Mesenchymal stem cell (in vitro differentiated cells and primary cell): ENCODE data around the gene IRAG1.
"Not testable (repeated sequence)": the region's sequence is repeated elsewhere in the genome, so short reads cannot be mapped to it uniquely, and the experiment has no call there.

ENCODE experiments used
- DNase-seq: peaks from one replicate; pipeline ENCODE4 v3.0.0-alpha.2; 2013
- H2AFZ ChIP-seq: one replicate; pipeline ENCODE4 v1.6.1; 2013; ENCODE audit warnings: low read depth, mild to moderate bottlenecking, control low read depth, inconsistent platforms, low read length, moderate library complexity
- H2AK5ac ChIP-seq: 2 replicates; pipeline ENCODE4 v1.6.1; 2013; ENCODE audit warnings: low read length, moderate library complexity, mild to moderate bottlenecking, inconsistent platforms; ENCODE audit not compliant: severe bottlenecking
- H2BK120ac ChIP-seq: one replicate; pipeline ENCODE4 v1.6.1; 2013; ENCODE audit warnings: low read depth, mild to moderate bottlenecking, inconsistent platforms, low read length, moderate library complexity
- H2BK12ac ChIP-seq, 2 experiments: one replicate each; pipeline ENCODE4 v1.6.1; 2013; ENCODE audit warnings: inconsistent platforms in 2 of 2, low read length in 2 of 2, mild to moderate bottlenecking in 2 of 2, moderate library complexity in 2 of 2, control low read depth in 1 of 2
- H2BK15ac ChIP-seq: one replicate; pipeline ENCODE4 v1.6.1; 2013; ENCODE audit warnings: mild to moderate bottlenecking, low read depth, inconsistent platforms; ENCODE audit not compliant: poor library complexity, severe bottlenecking
- H2BK5ac ChIP-seq: 2 replicates; pipeline ENCODE4 v1.6.1; 2013; ENCODE audit warnings: low read depth, mild to moderate bottlenecking, low read length, control low read depth, inconsistent platforms; ENCODE audit not compliant: poor library complexity, severe bottlenecking
- H3K14ac ChIP-seq, 2 experiments: one replicate each; pipeline ENCODE4 v1.6.1; 2013; ENCODE audit warnings: inconsistent platforms in 2 of 2, low read length in 2 of 2, control low read depth in 1 of 2, mild to moderate bottlenecking in 1 of 2, moderate library complexity in 1 of 2
- H3K18ac ChIP-seq, 2 experiments: one replicate each; pipeline ENCODE4 v1.6.1; 2013; ENCODE audit warnings: inconsistent platforms in 2 of 2, low read length in 2 of 2, control low read depth in 1 of 2, low read depth in 1 of 2, mild to moderate bottlenecking in 1 of 2
- H3K23ac ChIP-seq, 2 experiments: one replicate each; pipeline ENCODE4 v1.6.1; 2013; ENCODE audit warnings: inconsistent platforms in 2 of 2, low read length in 2 of 2, mild to moderate bottlenecking in 2 of 2, moderate library complexity in 2 of 2, control low read depth in 1 of 2
- H3K27ac ChIP-seq: 2 replicates; pipeline ENCODE4 v1.5.1; 2013; ENCODE audit warnings: mild to moderate bottlenecking, moderate library complexity, low read length, control low read depth, inconsistent platforms; ENCODE audit not compliant: poor library complexity, severe bottlenecking
- H3K27me3 ChIP-seq, 2 experiments: 2 replicates each; pipeline versions ENCODE4 v1.6.1 to v1.7.0; 2013; ENCODE audit warnings: low read length in 2 of 2, mild to moderate bottlenecking in 2 of 2, moderate library complexity in 2 of 2, control low read depth in 1 of 2, inconsistent platforms in 1 of 2; ENCODE audit not compliant: control insufficient read depth in 1 of 2, insufficient read depth in 1 of 2
- H3K36me3 ChIP-seq, 2 experiments: 2 replicates each; pipeline versions ENCODE4 v1.6.1 to v1.7.0; 2013; ENCODE audit warnings: low read length in 2 of 2, control low read depth in 1 of 2, inconsistent platforms in 1 of 2, low read depth in 1 of 2, mild to moderate bottlenecking in 1 of 2; ENCODE audit not compliant: insufficient read depth in 2 of 2, control insufficient read depth in 1 of 2
- H3K4ac ChIP-seq, 2 experiments: one replicate each; pipeline ENCODE4 v1.6.1; 2013; ENCODE audit warnings: inconsistent platforms in 2 of 2, low read length in 2 of 2, mild to moderate bottlenecking in 2 of 2, moderate library complexity in 2 of 2, control low read depth in 1 of 2, low read depth in 1 of 2
- H3K4me1 ChIP-seq: 2 replicates; pipeline ENCODE4 v1.6.1; 2013; ENCODE audit warnings: low read depth, low read length, control low read depth; ENCODE audit not compliant: control insufficient read depth, insufficient read depth
- H3K4me2 ChIP-seq: 2 replicates; pipeline ENCODE4 v1.6.1; 2013; ENCODE audit warnings: low read length, mild to moderate bottlenecking, inconsistent platforms; ENCODE audit not compliant: poor library complexity, severe bottlenecking
- H3K4me3 ChIP-seq, 2 experiments: 2 replicates each; pipeline versions ENCODE4 v1.5.1 to v1.7.0; 2013; ENCODE audit warnings: low read length in 2 of 2, mild to moderate bottlenecking in 2 of 2, control low read depth in 1 of 2, low read depth in 1 of 2; ENCODE audit not compliant: insufficient read depth in 1 of 2
- H3K79me1 ChIP-seq: replicated peaks from 2 replicates; pipeline ENCODE4 v1.6.1; 2013; ENCODE audit warnings: mild to moderate bottlenecking, control low read depth, low read length, inconsistent platforms; ENCODE audit not compliant: poor library complexity, severe bottlenecking
- H3K9ac ChIP-seq: 2 replicates; pipeline ENCODE4 v1.7.0; 2013; ENCODE audit warnings: mild to moderate bottlenecking, low read length, moderate library complexity
- H3K9me3 ChIP-seq: 2 replicates; pipeline ENCODE4 v1.7.0; 2013; ENCODE audit warnings: mild to moderate bottlenecking, low read length; ENCODE audit not compliant: control insufficient read depth
- H4K8ac ChIP-seq: one replicate; pipeline ENCODE4 v1.6.1; 2013; ENCODE audit warnings: inconsistent platforms, mild to moderate bottlenecking, low read length, moderate library complexity
- H4K91ac ChIP-seq: one replicate; pipeline ENCODE4 v1.6.1; 2013; ENCODE audit warnings: mild to moderate bottlenecking, low read length, inconsistent platforms
- WGBS: methylation state at CpG from one replicate; pipeline ENCODE4 v1.1.7; 2013; ENCODE audit warnings: mixed read lengths; 5-methylcytosine and 5-hydroxymethylcytosine counted together

Gene IRAG1

GRCh38 chr11:10683429-10683828, 10.1 kb downstream of the IRAG1 start:
- no CpG with 5 or more reads among the region's 1 CpG for WGBS
- no peak overlapping the region for H3K9ac ChIP-seq
- H3K27me3 ChIP-seq, result no peaks in the 10 kb centered on the region
- H2BK12ac ChIP-seq, result no peak overlapping the region
- H2BK120ac ChIP-seq, result no peak overlapping the region
- no peak overlapping the region for H2AFZ ChIP-seq
- H4K91ac ChIP-seq, result no peak overlapping the region
- no peak overlapping the region for H3K4me3 ChIP-seq
- no peak overlapping the region for H3K4ac ChIP-seq
- H3K4me1 ChIP-seq, result peaks cover 6% of the 10 kb centered on the region
- peaks cover 0 to 38% of the 10 kb centered on the region in 2 experiments for H3K36me3 ChIP-seq
- no peak overlapping the region for H3K27ac ChIP-seq
- H2AK5ac ChIP-seq, result peak overlapping the region; percentile 74
- H2BK5ac ChIP-seq, result no peak overlapping the region
- H3K18ac ChIP-seq, result no peak overlapping the region
- no peak overlapping the region for H2BK15ac ChIP-seq
- peak overlapping the region in 1 of 2 experiments; percentile 48 for H3K14ac ChIP-seq
- no peak overlapping the region for H3K4me2 ChIP-seq
- no peaks in the 10 kb centered on the region for H3K79me1 ChIP-seq
- no peak overlapping the region for H3K23ac ChIP-seq
- DNase-seq, result no peak
- H3K9me3 ChIP-seq, result no peaks in the 10 kb centered on the region
- H4K8ac ChIP-seq, result no peak overlapping the region

- WGBS, result 80% methylated on average over 2 of the region's 3 CpGs
- H3K4me1 ChIP-seq, result peaks cover 3% of the 10 kb centered on the region
- H2BK120ac ChIP-seq, result no peak overlapping the region
- no peak overlapping the region for H3K4me2 ChIP-seq
- H4K8ac ChIP-seq, result no peak overlapping the region
- H2AK5ac ChIP-seq, result peak overlapping the region; percentile 49
- peak overlapping the region; percentile 24 for H3K27ac ChIP-seq
- peak overlapping the region in 1 of 2 experiments; percentile 11 for H3K4ac ChIP-seq
- H3K18ac ChIP-seq, result no peak overlapping the region
- H2BK15ac ChIP-seq, result no peak overlapping the region
- H3K23ac ChIP-seq, result no peak overlapping the region
- H2BK12ac ChIP-seq, result no peak overlapping the region
- H4K91ac ChIP-seq, result no peak overlapping the region
- no peaks in the 10 kb centered on the region for H3K27me3 ChIP-seq
- no peaks in the 10 kb centered on the region for H3K79me1 ChIP-seq
- no peak overlapping the region for H2AFZ ChIP-seq
- no peak overlapping the region for H2BK5ac ChIP-seq
- DNase-seq, result peak; percentile 42
- H3K4me3 ChIP-seq, result no peak overlapping the region
- H3K36me3 ChIP-seq, result peaks cover 0 to 17% of the 10 kb centered on the region in 2 experiments
- no peak overlapping the region for H3K9ac ChIP-seq
- no peaks in the 10 kb centered on the region for H3K9me3 ChIP-seq
- no peak overlapping the region for H3K14ac ChIP-seq
These were observed 12.5 kb downstream of the IRAG1 start for GRCh38 chr11:10680956-10681487.

GRCh38 chr11:10680279-10680678, 13.3 kb downstream of the IRAG1 start:
- not testable (repeated sequence) for H3K14ac ChIP-seq, H2BK5ac ChIP-seq, H3K4me1 ChIP-seq, H3K79me1 ChIP-seq, H3K36me3 ChIP-seq, DNase-seq, H3K4me2 ChIP-seq, H3K4me3 ChIP-seq, H2AFZ ChIP-seq, H3K4ac ChIP-seq, H4K91ac ChIP-seq, H3K23ac ChIP-seq, H3K9me3 ChIP-seq, H2BK12ac ChIP-seq, H3K27me3 ChIP-seq, H4K8ac ChIP-seq, H2BK15ac ChIP-seq, H3K9ac ChIP-seq, H2BK120ac ChIP-seq, H3K27ac ChIP-seq, H2AK5ac ChIP-seq, H3K18ac ChIP-seq
- 83% methylated on average over 1 of the region's 1 CpG for WGBS

- H2AK5ac ChIP-seq, result no peak overlapping the region
- H3K23ac ChIP-seq, result no peak overlapping the region
- H2BK12ac ChIP-seq, result no peak overlapping the region
- no peak for DNase-seq
- no peak overlapping the region for H3K27ac ChIP-seq
- no peak overlapping the region for H3K9ac ChIP-seq
- no peak overlapping the region for H2BK15ac ChIP-seq
- H3K79me1 ChIP-seq, result no peaks in the 10 kb centered on the region
- H3K14ac ChIP-seq, result no peak overlapping the region
- H2AFZ ChIP-seq, result no peak overlapping the region
- peaks cover 8% of the 10 kb centered on the region for H3K4me1 ChIP-seq
- 48% methylated on average over 3 of the region's 4 CpGs for WGBS
- no peak overlapping the region for H3K4me2 ChIP-seq
- no peak overlapping the region for H3K4ac ChIP-seq
- no peak overlapping the region for H2BK5ac ChIP-seq
- no peaks in the 10 kb centered on the region for H3K9me3 ChIP-seq
- H3K36me3 ChIP-seq, result peaks cover 0 to 5% of the 10 kb centered on the region in 2 experiments
- H3K27me3 ChIP-seq, result no peaks in the 10 kb centered on the region
- H4K8ac ChIP-seq, result no peak overlapping the region
- no peak overlapping the region for H3K4me3 ChIP-seq
- no peak overlapping the region for H2BK120ac ChIP-seq
- H3K18ac ChIP-seq, result no peak overlapping the region
- H4K91ac ChIP-seq, result no peak overlapping the region
These were observed 13.9 kb downstream of the IRAG1 start for GRCh38 chr11:10679644-10680043.
